ENCODE results near the gene TMEM266. TPM values are rescaled to one million over a fixed set of nuclear protein-coding genes. Genes with fewer than 3 reads are reported as not detected.

The TMEM266 gene
- total and polyA plus RNA-seq, 2 of the 4 experiments (the other 2 are of a cell fraction): not detected

DNA sequence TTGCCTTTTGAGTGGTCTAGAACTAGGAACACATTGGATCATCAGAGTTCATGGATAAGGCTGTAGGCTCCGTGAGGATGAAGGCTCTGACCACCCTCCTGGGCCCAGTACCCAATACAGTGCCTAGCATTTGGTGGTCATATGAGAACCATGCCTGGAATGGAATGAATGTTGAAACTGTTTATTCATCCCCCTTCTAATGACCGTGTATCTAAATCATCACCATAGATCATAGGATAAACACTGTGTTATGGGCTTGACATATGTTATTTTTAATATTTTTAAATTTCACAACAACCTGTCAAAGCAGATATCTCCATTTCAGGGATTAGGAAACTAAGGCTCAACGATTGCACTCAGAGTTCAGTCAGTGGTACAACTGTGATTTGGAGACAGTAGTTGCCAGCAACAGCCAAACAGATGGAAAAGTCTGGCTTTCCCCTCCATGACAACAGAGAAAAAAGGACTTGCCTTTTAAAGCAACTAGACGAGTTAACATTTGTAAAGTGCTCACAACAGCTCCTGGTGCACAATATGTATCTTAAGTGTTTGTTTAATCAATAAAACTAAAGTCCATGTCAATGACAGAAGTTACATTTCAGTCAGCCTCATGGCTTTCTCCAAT is 89.6 kb downstream of the TMEM266 start:
- H3K27me3 ChIP-seq (ENCODE audit: control insufficient read depth, insufficient read depth, low read length): peaks cover 18% of the 10 kb centered on the region
- intact Hi-C loops (cut with micrococcal nuclease) (no loop called here), in situ Hi-C loops (cut with MboI; ENCODE audit: low sequenced_read_pairs) (loop anchor here (10.0 kb wide), 1 partner anchor 335 kb away; no protein-coding TSS in a partner anchor), dilution Hi-C loops (cut with HindIII; ENCODE audit: low sequenced_read_pairs, unreplicated experiment) (no loop called here)
- H3K4me2 ChIP-seq (ENCODE audit: low read depth, low read length): peak overlapping the region; percentile 34; the same call in 1 of the 2 replicates
- peak overlapping the region; percentile 85 for H4K91ac ChIP-seq (ENCODE audit: insufficient read depth, low read depth, low read length)
- WGBS, 2 experiments (ENCODE audit: extremely low coverage in 2 of 2, insufficient read length in 1 of 2): no CpG with 5 or more reads among the region's 4 CpGs
- H2AK5ac ChIP-seq (ENCODE audit: low read depth, low read length): peak overlapping the region; percentile 72; the same call in 1 of the 2 replicates
- peak overlapping the region; percentile 83; the same call in 1 of the 2 replicates for H4K5ac ChIP-seq (ENCODE audit: low read depth, low read length)
- peak overlapping the region; percentile 88 for H2BK20ac ChIP-seq (ENCODE audit: low read depth, low read length)
- ChIA-PET CTCF (interaction anchor here (1.6 to 3.2 kb wide), 2 partner anchors 10 kb away, joined by 7 to 15 read pairs; no protein-coding TSS in a partner anchor), POLR2A (ENCODE audit: unreplicated experiment) (no interaction called here)
- peaks cover 23% of the 10 kb centered on the region for H3K9me1 ChIP-seq (ENCODE audit: insufficient read depth, low read length)
- no peaks in the 10 kb centered on the region for H4K20me1 ChIP-seq (ENCODE audit: insufficient read depth, low read length)
- peak overlapping the region; percentile 76 for H3K14ac ChIP-seq (replicated peaks; ENCODE audit: low read depth, low read length)
- no peak for TF ChIP-seq SMC3 (IDR thresholded peaks at IDR 0.05; ENCODE audit: low read depth, low read length)
- peak; percentile 20; the same call in 1 of the 2 replicates for TF ChIP-seq CEBPB (IDR thresholded peaks at IDR 0.05; ENCODE audit: low read depth, low read length)
- peak; percentile 27 for TF ChIP-seq RCOR1 (IDR thresholded peaks at IDR 0.05; ENCODE audit: insufficient replicate concordance, low read length)
- peak overlapping the region; percentile 94 for H2BK120ac ChIP-seq (ENCODE audit: low read depth, low read length)
- no peaks in the 10 kb centered on the region for H3K9me3 ChIP-seq (ENCODE audit: control insufficient read depth, insufficient read depth, low read length)
- peak overlapping the region; percentile 9 for H2AFZ ChIP-seq (replicated peaks; ENCODE audit: low read length, poor library complexity)
- peaks cover 42% of the 10 kb centered on the region for H3K4me1 ChIP-seq (ENCODE audit: control insufficient read depth, insufficient read depth, low read length)
- peak overlapping the region; percentile 72 for H3K23ac ChIP-seq (ENCODE audit: low read depth, low read length)
- peak overlapping the region; percentile 86; the same call in 1 of the 2 replicates for H3K27ac ChIP-seq (ENCODE audit: insufficient read depth, low read length)
- H3K9ac ChIP-seq (ENCODE audit: low read depth, low read length): no peak overlapping the region
- no TSS peak for BruUV-seq (replicated peaks)
- no peak overlapping the region for H2AK9ac ChIP-seq (replicated peaks; ENCODE audit: low read depth, low read length, poor library complexity)
- no peak overlapping the region for H3K4me3 ChIP-seq (ENCODE audit: insufficient read depth, low read depth, low read length)
- peak; percentile 67 for DNase-seq
- peak overlapping the region; percentile 86 for H3K4ac ChIP-seq (ENCODE audit: low read depth, low read length)
- H4K8ac ChIP-seq (ENCODE audit: low read depth in 2 of 2, low read length in 2 of 2): peak overlapping the region; percentile 80 to 84; a peak in 3 of 4 replicates
- H3K79me1 ChIP-seq (ENCODE audit: low read depth in 1 of 2, low read length in 2 of 2): no peaks in the 10 kb centered on the region
- H3K56ac ChIP-seq (ENCODE audit: extremely low read depth, insufficient read depth, low read length): peak overlapping the region; percentile 70; the same call in 1 of the 2 replicates
- H3K36me3 ChIP-seq (ENCODE audit: control insufficient read depth, insufficient read depth, low read length): no peaks in the 10 kb centered on the region
- H2BK15ac ChIP-seq (ENCODE audit: low read depth, low read length): peak overlapping the region; percentile 35; the same call in 2 of the 3 replicates
- H2BK5ac ChIP-seq (ENCODE audit: low read depth, low read length, poor library complexity, severe bottlenecking): peak overlapping the region; percentile 79
- peak overlapping the region; percentile 96 for H3K18ac ChIP-seq (ENCODE audit: low read depth, low read length)
- peak; percentile 63 for ATAC-seq (ENCODE audit: low read depth)
